ENCODE measurements around the gene ARRB2. TPM values are rescaled to one million over a fixed set of nuclear protein-coding genes. Genes with fewer than 3 reads are reported as not detected.
"Not testable (repeated sequence)": the region's sequence is repeated elsewhere in the genome, so short reads cannot be mapped to it uniquely, and the experiment has no call there.

The ARRB2 gene
- total RNA-seq, 2 experiments from 2014 or later = 348 to 365 TPM

DNA sequence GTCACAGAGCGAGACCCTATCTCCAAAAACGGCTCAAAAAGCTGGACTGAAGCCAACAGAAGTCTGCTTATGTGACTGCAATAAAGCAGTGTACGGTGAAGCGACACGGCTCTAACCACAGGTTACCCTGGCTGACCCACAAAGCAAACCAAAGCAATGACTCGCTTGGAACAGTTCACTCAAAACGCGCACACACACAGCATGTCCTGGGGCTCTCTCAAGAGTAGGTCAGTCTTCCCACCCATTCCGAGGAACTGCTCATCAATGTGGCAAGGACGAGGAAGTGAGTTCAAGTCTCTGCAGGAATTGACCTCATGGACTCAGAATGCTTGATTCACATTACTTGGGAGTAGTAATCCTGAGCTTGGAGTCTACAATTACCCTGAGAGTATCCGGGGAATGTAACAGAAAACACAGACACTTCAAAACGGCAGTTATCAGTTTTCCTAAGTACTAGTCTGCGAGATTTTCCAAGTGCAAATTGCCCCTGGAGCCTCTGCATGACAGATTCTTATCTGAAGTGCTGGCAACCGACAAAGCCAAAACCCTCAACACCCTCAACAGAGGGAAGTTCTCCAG, 31.9 kb upstream of the ARRB2 start:
- no peak overlapping the region for H3K27ac Mint-ChIP-seq
- peak; percentile 56 for DNase-seq
- peaks cover 19% of the 10 kb centered on the region for H3K4me1 Mint-ChIP-seq
- peak; percentile 42 for ATAC-seq
- H3K4me3 Mint-ChIP-seq = no peak overlapping the region
- peaks cover 28% of the 10 kb centered on the region for H3K36me3 Mint-ChIP-seq
- no peaks in the 10 kb centered on the region for H3K9me3 Mint-ChIP-seq (ENCODE audit: low read depth)
- H3K27me3 Mint-ChIP-seq = no peaks in the 10 kb centered on the region
- CTCF ChIA-PET = no interaction called here

- Mint-ChIP-seq H3K4me1 (peaks cover 19% of the 10 kb centered on the region), H3K27ac (no peak overlapping the region), H3K36me3 (peaks cover 34% of the 10 kb centered on the region), H3K4me3 (no peak overlapping the region), H3K9me3 (ENCODE audit: low read depth) (no peaks in the 10 kb centered on the region), H3K27me3 (no peaks in the 10 kb centered on the region)
- no peak for ATAC-seq
- CTCF ChIA-PET = no interaction called here
- no peak for DNase-seq
Observed at GRCh38 chr17:4679658-4680057, 30.8 kb upstream of the ARRB2 start.

DNA sequence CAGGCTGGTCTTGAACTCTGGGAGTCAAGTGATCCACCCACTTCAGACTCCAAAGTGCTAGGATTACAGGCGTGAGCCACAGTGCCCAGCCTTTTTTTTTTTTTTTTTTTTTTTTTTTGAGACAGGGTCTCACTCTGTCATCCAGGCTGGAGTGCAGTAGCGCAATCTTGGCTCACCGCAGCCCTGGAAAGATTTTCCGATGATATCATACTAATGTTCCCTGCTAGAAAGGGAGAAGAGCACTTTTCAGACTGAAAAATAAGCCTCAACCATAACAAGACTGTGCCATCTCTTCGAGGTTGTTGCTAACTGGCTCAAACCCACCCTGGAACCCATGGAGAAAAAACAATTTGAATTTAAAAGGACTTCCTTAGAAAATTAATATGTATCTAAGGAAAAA, 26.7 kb upstream of the ARRB2 start:
- peaks cover 45% of the 10 kb centered on the region for H3K36me3 Mint-ChIP-seq
- CTCF ChIA-PET = not testable (repeated sequence)

DNA sequence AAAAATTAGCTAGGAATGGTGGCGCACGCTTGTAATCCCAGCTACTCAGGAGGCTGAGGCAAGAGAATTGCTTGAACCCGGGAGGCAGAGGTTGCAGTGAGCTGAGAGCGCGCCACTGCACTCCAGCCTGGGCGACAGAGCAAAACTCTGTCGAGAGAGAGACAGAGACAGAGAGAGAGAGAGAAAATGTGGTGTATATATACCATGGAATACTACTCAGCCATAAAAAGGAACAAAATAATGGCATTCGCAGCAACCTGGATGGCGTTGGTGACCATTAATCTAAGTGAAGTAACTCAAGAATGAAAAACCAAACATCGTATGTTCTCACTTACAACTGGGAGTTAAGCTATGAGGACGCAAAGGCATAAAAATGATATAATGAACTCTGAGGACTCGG, 20.6 kb upstream of the ARRB2 start:
- H3K27ac Mint-ChIP-seq; DNase-seq; H3K4me3 Mint-ChIP-seq; CTCF ChIA-PET; H3K9me3 Mint-ChIP-seq (ENCODE audit: low read depth); H3K4me1 Mint-ChIP-seq; ATAC-seq; H3K27me3 Mint-ChIP-seq: not testable (repeated sequence)
- H3K36me3 Mint-ChIP-seq = peaks cover 55% of the 10 kb centered on the region

More for the DNA sequence above, 26.7 kb upstream of the ARRB2 start:
- ATAC-seq; H3K27ac Mint-ChIP-seq; DNase-seq; H3K4me3 Mint-ChIP-seq; H3K27me3 Mint-ChIP-seq; H3K9me3 Mint-ChIP-seq (ENCODE audit: low read depth): not testable (repeated sequence)
- H3K4me1 Mint-ChIP-seq = peaks cover 11% of the 10 kb centered on the region

DNA sequence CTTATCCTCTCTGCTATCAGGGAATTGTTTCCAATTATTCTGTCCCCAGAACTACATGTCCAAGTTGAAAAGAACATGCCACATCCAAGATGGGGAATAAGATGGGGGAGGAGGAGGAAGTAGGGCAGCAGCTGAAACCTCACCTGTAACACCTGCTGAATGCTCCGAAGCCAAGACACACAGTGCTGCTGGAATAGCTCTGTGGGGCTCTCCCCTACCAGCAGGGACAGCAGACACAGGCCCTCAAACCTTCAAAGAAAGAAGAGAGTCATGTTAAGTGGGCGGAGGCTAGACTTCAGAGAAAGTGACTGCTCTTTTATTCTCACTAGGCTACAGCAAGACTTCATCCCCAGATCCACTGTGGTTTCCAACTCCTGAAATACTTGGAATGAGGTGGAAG, 19.7 kb upstream of the ARRB2 start:
- CTCF ChIA-PET = interaction anchor here (1.5 kb wide), 1 partner anchor 124 kb away, joined by 5 read pairs; no protein-coding TSS in a partner anchor
- Mint-ChIP-seq H3K4me1 (peaks cover 4% of the 10 kb centered on the region), H3K27ac (no peak overlapping the region), H3K9me3 (ENCODE audit: low read depth) (no peaks in the 10 kb centered on the region), H3K4me3 (no peak overlapping the region), H3K27me3 (no peaks in the 10 kb centered on the region), H3K36me3 (peaks cover 51% of the 10 kb centered on the region)
- ATAC-seq (no peak), DNase-seq (no peak)

DNA sequence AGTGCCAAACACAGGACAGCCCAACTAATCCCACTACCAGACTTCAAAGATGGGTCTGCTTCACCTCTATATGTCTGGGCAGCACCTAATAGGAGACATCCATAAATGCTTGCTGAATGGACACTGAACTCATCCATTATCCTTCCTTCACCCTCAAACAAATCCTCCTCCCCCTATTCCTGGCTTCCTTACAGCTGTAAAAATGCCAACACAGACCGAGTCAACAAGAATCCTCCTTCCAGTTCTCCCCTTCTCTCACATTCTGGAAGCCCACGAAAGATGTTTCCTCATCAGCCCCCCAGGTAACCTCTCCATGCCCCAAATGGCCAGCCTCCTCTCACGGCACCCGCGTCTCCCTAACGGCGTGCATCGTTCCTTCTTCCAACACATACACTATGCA, 18.7 kb upstream of the ARRB2 start:
- Mint-ChIP-seq H3K9me3 (ENCODE audit: low read depth) (no peaks in the 10 kb centered on the region), H3K4me1 (peaks cover 14% of the 10 kb centered on the region), H3K27ac (no peak overlapping the region), H3K36me3 (peaks cover 50% of the 10 kb centered on the region), H3K4me3 (no peak overlapping the region), H3K27me3 (no peaks in the 10 kb centered on the region)
- no peak for ATAC-seq
- no peak for DNase-seq
- CTCF ChIA-PET = interaction anchor here (1.1 to 1.5 kb wide), 2 partner anchors 19 to 125 kb away, joined by 3 to 5 read pairs; partner anchors contain the start of gene ARRB2

- Mint-ChIP-seq H3K9me3 (ENCODE audit: low read depth) (no peaks in the 10 kb centered on the region), H3K36me3 (peaks cover 42% of the 10 kb centered on the region), H3K4me3 (no peak overlapping the region), H3K27ac (no peak overlapping the region), H3K4me1 (peaks cover 25% of the 10 kb centered on the region), H3K27me3 (no peaks in the 10 kb centered on the region)
- CTCF ChIA-PET = no interaction called here
- ATAC-seq (no peak), DNase-seq (no peak)
Observed at GRCh38 chr17:4693416-4693815, 17.0 kb upstream of the ARRB2 start.

- peak overlapping the region; percentile 67 for H3K4me3 Mint-ChIP-seq
- ATAC-seq (peak; percentile 95), DNase-seq (peak; percentile 67)
- peaks cover 34% of the 10 kb centered on the region for H3K4me1 Mint-ChIP-seq
- H3K36me3 Mint-ChIP-seq = peaks cover 18% of the 10 kb centered on the region
- H3K9me3 Mint-ChIP-seq (ENCODE audit: low read depth) = no peaks in the 10 kb centered on the region
- peak overlapping the region; percentile 88 for H3K27ac Mint-ChIP-seq
- CTCF ChIA-PET = interaction anchor here (1.2 to 3.7 kb wide), 4 partner anchors 13 to 130 kb away, joined by 3 to 16 read pairs (median 4); partner anchors contain the start of gene ARRB2
- H3K27me3 Mint-ChIP-seq = no peaks in the 10 kb centered on the region
Observed at GRCh38 chr17:4696437-4696805, 14.0 kb upstream of the ARRB2 start.

DNA sequence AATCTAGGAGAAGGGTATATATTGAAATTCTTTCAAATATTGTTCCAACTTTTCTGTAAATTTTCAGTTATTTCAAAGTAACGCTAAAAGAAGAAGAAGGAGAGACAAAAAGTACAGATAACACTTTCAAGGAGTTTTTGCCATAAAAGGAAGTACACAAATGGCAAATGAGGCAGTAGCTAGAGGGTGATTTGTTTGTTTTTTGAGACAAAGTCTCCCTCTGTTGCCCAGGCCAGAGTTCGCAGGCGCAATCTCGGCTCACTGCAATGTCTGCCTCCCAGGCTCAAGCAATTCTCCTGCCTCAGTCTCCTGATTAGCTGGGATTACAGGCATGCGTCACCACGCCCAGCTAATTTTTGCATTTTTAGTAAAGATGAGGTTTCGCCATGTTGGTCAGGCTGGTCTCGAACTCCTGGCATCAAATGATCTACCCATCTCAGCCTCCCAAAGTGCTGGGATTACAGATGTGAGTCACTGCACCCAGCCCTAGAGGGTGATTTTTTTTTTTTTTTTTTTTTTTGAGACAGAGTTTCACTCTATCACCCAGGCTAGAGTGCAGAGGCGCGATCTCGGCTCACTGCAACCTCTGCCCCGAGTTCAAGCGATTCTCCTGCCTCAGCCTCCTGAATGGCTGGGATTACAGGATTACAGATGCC, 10.9 kb upstream of the ARRB2 start:
- H3K27ac Mint-ChIP-seq; H3K27me3 Mint-ChIP-seq; DNase-seq; ATAC-seq; H3K4me3 Mint-ChIP-seq; H3K9me3 Mint-ChIP-seq (ENCODE audit: low read depth): not testable (repeated sequence)
- CTCF ChIA-PET = interaction anchor here (0.7 kb wide), 1 partner anchor 15 kb away, joined by 3 read pairs; no protein-coding TSS in a partner anchor
- Mint-ChIP-seq H3K4me1 (peaks cover 60% of the 10 kb centered on the region), H3K36me3 (peaks cover 10% of the 10 kb centered on the region)

- H3K36me3 Mint-ChIP-seq = peaks cover 13% of the 10 kb centered on the region
- no peaks in the 10 kb centered on the region for H3K27me3 Mint-ChIP-seq
- peaks cover 66% of the 10 kb centered on the region for H3K4me1 Mint-ChIP-seq
- CTCF ChIA-PET = interaction anchor here (0.9 to 2.1 kb wide), 6 partner anchors 9 to 236 kb away, joined by 3 to 6 read pairs (median 4); partner anchors contain the start of genes ARRB2 and CHRNE
- H3K9me3 Mint-ChIP-seq (ENCODE audit: low read depth) = no peaks in the 10 kb centered on the region
- DNase-seq (no peak), ATAC-seq (no peak)
- H3K4me3 Mint-ChIP-seq = no peak overlapping the region
- peak overlapping the region; percentile 70 for H3K27ac Mint-ChIP-seq
Observed at GRCh38 chr17:4701116-4701515, 9.3 kb upstream of the ARRB2 start.

GRCh38 chr17:4703330-4703691, 7.1 kb upstream of the ARRB2 start:
- DNase-seq (no peak), ATAC-seq (no peak)
- Mint-ChIP-seq H3K27me3 (no peaks in the 10 kb centered on the region), H3K4me3 (peak overlapping the region; percentile 85), H3K27ac (peak overlapping the region; percentile 93), H3K9me3 (ENCODE audit: low read depth) (no peaks in the 10 kb centered on the region), H3K4me1 (peaks cover 59% of the 10 kb centered on the region), H3K36me3 (peaks cover 11% of the 10 kb centered on the region)
- CTCF ChIA-PET = interaction anchor here (0.9 to 1.5 kb wide), 4 partner anchors 28 to 359 kb away, joined by 3 to 6 read pairs (median 4); partner anchors contain the start of gene MED11

- Mint-ChIP-seq H3K4me1 (peaks cover 63% of the 10 kb centered on the region), H3K27ac (peak overlapping the region; percentile 93), H3K4me3 (peak overlapping the region; percentile 85), H3K36me3 (peaks cover 11% of the 10 kb centered on the region)
- DNase-seq; ATAC-seq; H3K9me3 Mint-ChIP-seq (ENCODE audit: low read depth); H3K27me3 Mint-ChIP-seq: not testable (repeated sequence)
- CTCF ChIA-PET = interaction anchor here (2.2 kb wide), 1 partner anchor 10 kb away, joined by 5 read pairs; no protein-coding TSS in a partner anchor
Observed at GRCh38 chr17:4704574-4704907, 5.9 kb upstream of the ARRB2 start.

- H3K9me3 Mint-ChIP-seq (ENCODE audit: low read depth) = no peaks in the 10 kb centered on the region
- H3K4me3 Mint-ChIP-seq = peak overlapping the region; percentile 85
- CTCF ChIA-PET = interaction anchor here (2.2 kb wide), 1 partner anchor 9 kb away, joined by 5 read pairs; no protein-coding TSS in a partner anchor
- peak overlapping the region; percentile 93 for H3K27ac Mint-ChIP-seq
- H3K36me3 Mint-ChIP-seq = peaks cover 11% of the 10 kb centered on the region
- H3K27me3 Mint-ChIP-seq = no peaks in the 10 kb centered on the region
- peaks cover 66% of the 10 kb centered on the region for H3K4me1 Mint-ChIP-seq
- DNase-seq (no peak), ATAC-seq (no peak)
Observed at GRCh38 chr17:4704991-4705390, 5.4 kb upstream of the ARRB2 start.

GRCh38 chr17:4706121-4706520, 4.3 kb upstream of the ARRB2 start:
- DNase-seq = no peak
- Mint-ChIP-seq H3K27me3 (no peaks in the 10 kb centered on the region), H3K36me3 (peaks cover 12% of the 10 kb centered on the region), H3K4me3 (peak overlapping the region; percentile 35), H3K9me3 (ENCODE audit: low read depth) (no peaks in the 10 kb centered on the region), H3K4me1 (peaks cover 65% of the 10 kb centered on the region), H3K27ac (peak overlapping the region; percentile 31)
- ATAC-seq = no peak
- CTCF ChIA-PET = interaction anchor here (1.2 kb wide), 1 partner anchor 32 kb away, joined by 5 read pairs; the partner anchor contains the start of gene ZMYND15

Data from activated CD8-positive, alpha-beta memory T cell treated with anti-CD3 and anti-CD28 coated beads, Interleukin-2, amount 10 ng/mL, durations not matched to agents 7 days and 5 days (primary cell).